ENCODE data around the gene SAMD11.

Gene SAMD11

DNA sequence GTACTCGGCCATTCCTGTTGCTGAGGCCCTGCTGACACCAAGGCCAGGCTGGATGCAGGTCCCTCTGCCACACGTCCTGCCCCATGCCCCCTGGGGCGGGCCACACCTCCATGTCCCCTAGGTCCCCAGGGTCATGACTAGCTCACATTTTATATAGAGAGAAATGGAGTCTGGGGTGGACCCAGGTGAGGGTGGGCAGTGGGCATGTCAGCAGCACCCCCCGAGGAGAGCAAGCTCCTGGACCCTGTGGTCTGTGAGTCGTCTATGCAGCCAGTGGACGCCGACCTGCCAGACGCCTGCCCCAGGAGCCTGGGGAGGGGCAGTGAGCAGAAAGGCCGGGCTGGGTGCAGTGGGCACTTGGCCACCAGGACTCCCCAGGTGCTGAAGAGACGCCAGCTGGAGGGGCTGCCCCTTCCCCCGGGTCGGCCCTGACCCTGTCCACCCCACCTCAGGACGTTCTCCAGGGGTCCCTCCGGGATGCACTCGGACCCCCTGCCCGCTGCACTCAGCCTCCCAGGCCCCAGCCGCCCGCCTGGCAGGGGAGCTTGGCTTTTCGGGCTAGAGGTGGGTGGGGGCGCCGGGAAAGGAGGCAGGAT lies 15.9 kb downstream of the SAMD11 start:
- no peak for DNase-seq (ENCODE audit: low read depth in 1 of 2, low spot score in 1 of 2)
- TF ChIP-seq GABPA (IDR thresholded peaks at IDR 0.05; ENCODE audit: low read depth) (no peak), POLR2AphosphoS5 (IDR thresholded peaks at IDR 0.05; ENCODE audit: low read depth) (no peak), SPI1 (IDR thresholded peaks at IDR 0.05; ENCODE audit: borderline replicate concordance, low read depth) (no peak)
- TF ChIP-seq, protein P1, sequence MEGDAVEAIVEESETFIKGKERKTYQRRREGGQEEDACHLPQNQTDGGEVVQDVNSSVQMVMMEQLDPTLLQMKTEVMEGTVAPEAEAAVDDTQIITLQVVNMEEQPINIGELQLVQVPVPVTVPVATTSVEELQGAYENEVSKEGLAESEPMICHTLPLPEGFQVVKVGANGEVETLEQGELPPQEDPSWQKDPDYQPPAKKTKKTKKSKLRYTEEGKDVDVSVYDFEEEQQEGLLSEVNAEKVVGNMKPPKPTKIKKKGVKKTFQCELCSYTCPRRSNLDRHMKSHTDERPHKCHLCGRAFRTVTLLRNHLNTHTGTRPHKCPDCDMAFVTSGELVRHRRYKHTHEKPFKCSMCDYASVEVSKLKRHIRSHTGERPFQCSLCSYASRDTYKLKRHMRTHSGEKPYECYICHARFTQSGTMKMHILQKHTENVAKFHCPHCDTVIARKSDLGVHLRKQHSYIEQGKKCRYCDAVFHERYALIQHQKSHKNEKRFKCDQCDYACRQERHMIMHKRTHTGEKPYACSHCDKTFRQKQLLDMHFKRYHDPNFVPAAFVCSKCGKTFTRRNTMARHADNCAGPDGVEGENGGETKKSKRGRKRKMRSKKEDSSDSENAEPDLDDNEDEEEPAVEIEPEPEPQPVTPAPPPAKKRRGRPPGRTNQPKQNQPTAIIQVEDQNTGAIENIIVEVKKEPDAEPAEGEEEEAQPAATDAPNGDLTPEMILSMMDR (IDR thresholded peaks at IDR 0.05; ENCODE audit: insufficient read depth, low read length) = no peak
- TF ChIP-seq, protein P2, sequence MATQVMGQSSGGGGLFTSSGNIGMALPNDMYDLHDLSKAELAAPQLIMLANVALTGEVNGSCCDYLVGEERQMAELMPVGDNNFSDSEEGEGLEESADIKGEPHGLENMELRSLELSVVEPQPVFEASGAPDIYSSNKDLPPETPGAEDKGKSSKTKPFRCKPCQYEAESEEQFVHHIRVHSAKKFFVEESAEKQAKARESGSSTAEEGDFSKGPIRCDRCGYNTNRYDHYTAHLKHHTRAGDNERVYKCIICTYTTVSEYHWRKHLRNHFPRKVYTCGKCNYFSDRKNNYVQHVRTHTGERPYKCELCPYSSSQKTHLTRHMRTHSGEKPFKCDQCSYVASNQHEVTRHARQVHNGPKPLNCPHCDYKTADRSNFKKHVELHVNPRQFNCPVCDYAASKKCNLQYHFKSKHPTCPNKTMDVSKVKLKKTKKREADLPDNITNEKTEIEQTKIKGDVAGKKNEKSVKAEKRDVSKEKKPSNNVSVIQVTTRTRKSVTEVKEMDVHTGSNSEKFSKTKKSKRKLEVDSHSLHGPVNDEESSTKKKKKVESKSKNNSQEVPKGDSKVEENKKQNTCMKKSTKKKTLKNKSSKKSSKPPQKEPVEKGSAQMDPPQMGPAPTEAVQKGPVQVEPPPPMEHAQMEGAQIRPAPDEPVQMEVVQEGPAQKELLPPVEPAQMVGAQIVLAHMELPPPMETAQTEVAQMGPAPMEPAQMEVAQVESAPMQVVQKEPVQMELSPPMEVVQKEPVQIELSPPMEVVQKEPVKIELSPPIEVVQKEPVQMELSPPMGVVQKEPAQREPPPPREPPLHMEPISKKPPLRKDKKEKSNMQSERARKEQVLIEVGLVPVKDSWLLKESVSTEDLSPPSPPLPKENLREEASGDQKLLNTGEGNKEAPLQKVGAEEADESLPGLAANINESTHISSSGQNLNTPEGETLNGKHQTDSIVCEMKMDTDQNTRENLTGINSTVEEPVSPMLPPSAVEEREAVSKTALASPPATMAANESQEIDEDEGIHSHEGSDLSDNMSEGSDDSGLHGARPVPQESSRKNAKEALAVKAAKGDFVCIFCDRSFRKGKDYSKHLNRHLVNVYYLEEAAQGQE (IDR thresholded peaks at IDR 0.05; ENCODE audit: insufficient replicate concordance, low read depth) = no peak
- Histone ChIP-seq H3K27me3 (ENCODE audit: insufficient read depth, poor library complexity, severe bottlenecking) (peaks cover 25% of the 10 kb centered on the region), H3K4me3 (replicated peaks; ENCODE audit: insufficient read depth, low read length) (no peak overlapping the region), H3K27ac (replicated peaks) (no peak overlapping the region)

DNA sequence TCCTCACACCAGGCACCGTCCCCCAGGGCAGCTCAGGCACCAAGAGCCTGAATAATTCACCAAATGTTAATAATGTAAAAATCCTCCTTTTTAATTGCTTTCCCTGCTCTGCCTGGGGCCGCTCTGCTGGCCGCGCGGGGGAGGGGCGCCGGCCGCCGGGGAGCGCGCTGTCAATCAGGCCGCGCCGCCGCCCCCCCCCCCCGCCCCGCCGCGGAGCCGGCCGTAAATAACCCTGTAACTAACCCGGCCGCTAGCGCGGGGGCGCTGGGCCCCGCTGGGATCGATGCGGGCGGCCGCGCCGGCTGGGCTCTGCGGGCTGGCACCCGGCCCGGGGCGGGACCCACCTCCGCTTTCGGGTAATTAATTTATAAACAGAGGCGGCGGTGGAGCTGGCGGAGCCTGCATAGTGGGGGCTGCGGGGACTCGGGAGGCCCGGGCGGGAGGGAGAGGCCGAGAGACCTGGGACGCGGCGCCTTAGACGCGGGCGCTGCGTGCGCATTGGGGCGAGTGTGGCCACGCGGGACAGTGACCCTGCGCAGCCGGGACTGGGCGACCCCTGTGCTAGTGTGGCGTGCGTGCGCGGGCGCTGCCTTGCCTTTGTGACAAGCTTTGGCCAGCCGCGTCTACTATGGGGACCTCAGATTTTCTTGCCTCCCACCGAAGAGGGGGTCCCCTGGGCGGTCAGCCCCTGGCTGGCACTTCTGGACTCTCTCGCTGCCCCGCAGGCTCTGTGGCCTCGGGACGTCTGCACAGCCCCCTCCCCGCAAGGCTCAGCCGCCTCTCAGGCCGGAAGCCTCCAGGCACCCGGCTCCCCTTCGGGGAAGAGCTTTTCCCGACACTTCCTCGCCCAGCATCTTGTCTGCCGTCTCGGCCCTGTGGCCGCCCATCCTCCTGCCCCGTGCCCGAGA lies 16.6 kb downstream of the SAMD11 start:
- peaks cover 25% of the 10 kb centered on the region for H3K27me3 ChIP-seq (ENCODE audit: insufficient read depth, poor library complexity, severe bottlenecking)
- H3K4me3 ChIP-seq (replicated peaks; ENCODE audit: insufficient read depth, low read length) = no peak overlapping the region
- DNase-seq (ENCODE audit: low read depth in 1 of 2, low spot score in 1 of 2) = no peak
- TF ChIP-seq, protein P2 (IDR thresholded peaks at IDR 0.05; ENCODE audit: insufficient replicate concordance, low read depth) = no peak
- TF ChIP-seq SPI1 (IDR thresholded peaks at IDR 0.05; ENCODE audit: borderline replicate concordance, low read depth) (no peak; the same call in 1 of the 2 replicates), GABPA (IDR thresholded peaks at IDR 0.05; ENCODE audit: low read depth) (no peak)
- H3K27ac ChIP-seq (replicated peaks) = no peak overlapping the region

DNA sequence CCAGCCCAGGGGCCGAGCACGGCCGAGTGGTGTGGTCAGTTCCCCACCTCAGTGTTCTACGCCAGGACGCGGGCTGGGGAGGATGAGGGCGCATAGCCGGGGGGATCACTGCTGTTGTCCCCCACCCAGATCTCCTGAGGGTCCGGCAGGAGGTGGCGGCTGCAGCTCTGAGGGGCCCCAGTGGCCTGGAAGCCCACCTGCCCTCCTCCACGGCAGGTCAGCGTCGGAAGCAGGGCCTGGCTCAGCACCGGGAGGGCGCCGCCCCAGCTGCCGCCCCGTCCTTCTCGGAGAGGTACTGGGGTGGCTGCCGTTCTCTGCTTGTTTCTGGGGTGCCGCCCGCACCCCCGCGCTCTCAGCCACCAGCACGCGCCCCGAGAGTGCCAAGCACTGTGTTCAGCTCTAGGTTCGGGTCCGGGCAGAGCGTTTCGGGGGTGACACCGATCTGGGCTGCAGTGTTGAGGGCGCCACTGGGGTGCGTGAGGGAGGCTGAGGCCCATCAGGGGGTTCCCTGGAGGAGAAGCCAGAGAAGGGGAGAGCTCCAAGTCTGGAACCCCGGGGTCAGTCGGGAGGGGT lies 17.4 kb downstream of the SAMD11 start:
- Histone ChIP-seq H3K27me3 (ENCODE audit: insufficient read depth, poor library complexity, severe bottlenecking) (peaks cover 25% of the 10 kb centered on the region), H3K4me3 (replicated peaks; ENCODE audit: insufficient read depth, low read length) (no peak overlapping the region), H3K27ac (replicated peaks) (no peak overlapping the region)
- TF ChIP-seq SPI1 (IDR thresholded peaks at IDR 0.05; ENCODE audit: borderline replicate concordance, low read depth) = no peak
- TF ChIP-seq, protein P1 (IDR thresholded peaks at IDR 0.05; ENCODE audit: insufficient read depth, low read length) = no peak
- TF ChIP-seq GABPA (IDR thresholded peaks at IDR 0.05; ENCODE audit: low read depth) = no peak
- TF ChIP-seq, protein P2 (IDR thresholded peaks at IDR 0.05; ENCODE audit: insufficient replicate concordance, low read depth) = no peak
- TF ChIP-seq POLR2AphosphoS5 (IDR thresholded peaks at IDR 0.05; ENCODE audit: low read depth) = no peak
- no peak for DNase-seq (ENCODE audit: low read depth in 1 of 2, low spot score in 1 of 2)
